ELF-1 (cell line): ENCODE results near the gene STAM.
A peak's percentile ranks its signal among the peaks of the same experiment; 100 is the strongest.
"Not testable (repeated sequence)": the region's sequence is repeated elsewhere in the genome, so short reads cannot be mapped to it uniquely, and the experiment has no call there.

ENCODE experiments used
- DNase-seq: peaks from one replicate; pipeline ENCODE4 v3.0.0-alpha.2; 2016; ENCODE audit warnings: low read depth, low spot score

Gene STAM

GRCh38 chr10:17643755-17644484, at the start of gene STAM:
STAM (plus strand) TSS chr10:17644151; CDS start chr10:17644340, 189 bp downstream.
- DNase-seq: peak; percentile 97

GRCh38 chr10:17597386-17597785, 46.6 kb upstream of the STAM start:
- no peak for DNase-seq

GRCh38 chr10:17599089-17599488, 44.9 kb upstream of the STAM start:
- DNase-seq: no peak

DNA sequence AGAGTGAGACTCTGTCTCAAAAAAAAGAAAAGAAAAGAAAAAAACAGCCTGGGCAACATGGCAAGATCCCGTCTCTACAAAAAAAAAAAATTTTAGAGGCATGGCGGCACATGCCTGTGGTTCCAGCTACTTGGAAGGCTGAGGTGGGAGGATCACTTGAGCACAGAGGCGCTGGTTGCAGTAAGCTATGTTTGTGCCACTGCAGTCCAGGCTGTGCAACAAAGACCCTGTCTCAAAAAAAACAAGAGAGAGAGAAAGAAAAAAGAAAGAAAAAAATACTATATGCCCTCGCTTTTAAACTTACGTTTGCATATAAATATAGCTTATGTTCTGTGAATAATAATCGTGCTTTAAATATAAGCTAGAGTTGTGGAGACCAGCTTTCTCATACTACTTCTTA, 38.0 kb upstream of the STAM start:
- no peak for DNase-seq

DNA sequence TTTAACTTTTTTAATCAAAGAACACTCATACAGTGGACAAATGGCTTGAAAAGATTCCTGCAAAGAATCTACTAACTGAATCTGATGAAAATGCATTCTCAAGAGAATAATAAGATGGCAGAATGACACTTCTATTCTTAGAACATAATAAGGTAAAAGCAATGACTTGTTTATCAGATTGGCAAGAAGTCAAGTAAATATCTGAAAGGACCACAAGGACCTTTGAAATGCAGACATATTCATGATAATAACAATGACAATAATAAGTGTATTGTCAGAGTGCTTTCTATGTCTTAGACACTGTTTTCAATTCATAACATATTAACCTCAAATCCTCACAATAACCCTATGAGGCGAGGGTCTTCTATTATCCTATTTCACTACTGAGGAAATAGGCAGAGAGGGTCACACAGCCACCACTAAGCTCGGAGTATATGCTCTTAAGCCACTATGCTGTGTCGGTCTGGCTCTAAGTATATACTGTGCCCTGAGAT, 37.4 kb upstream of the STAM start:
- no peak for DNase-seq

DNA sequence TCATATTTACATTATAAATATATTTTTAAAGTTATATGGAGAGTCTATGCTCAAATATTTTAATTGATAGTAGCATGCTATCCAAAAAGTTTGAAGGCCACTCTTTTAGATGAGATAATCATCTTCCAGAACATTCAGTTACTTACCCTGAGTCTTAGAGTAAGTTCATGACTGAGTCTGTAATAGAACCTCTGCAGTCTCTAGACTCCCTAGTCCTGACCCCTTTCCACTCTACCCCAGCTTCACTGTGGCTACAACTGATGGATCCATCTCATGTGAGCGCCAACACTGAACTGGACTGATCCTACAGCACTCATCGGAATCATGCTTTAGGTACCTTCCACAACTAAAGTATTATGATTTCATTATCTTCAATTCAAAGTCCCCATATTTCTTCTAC, 36.9 kb upstream of the STAM start:
- no peak for DNase-seq

DNA sequence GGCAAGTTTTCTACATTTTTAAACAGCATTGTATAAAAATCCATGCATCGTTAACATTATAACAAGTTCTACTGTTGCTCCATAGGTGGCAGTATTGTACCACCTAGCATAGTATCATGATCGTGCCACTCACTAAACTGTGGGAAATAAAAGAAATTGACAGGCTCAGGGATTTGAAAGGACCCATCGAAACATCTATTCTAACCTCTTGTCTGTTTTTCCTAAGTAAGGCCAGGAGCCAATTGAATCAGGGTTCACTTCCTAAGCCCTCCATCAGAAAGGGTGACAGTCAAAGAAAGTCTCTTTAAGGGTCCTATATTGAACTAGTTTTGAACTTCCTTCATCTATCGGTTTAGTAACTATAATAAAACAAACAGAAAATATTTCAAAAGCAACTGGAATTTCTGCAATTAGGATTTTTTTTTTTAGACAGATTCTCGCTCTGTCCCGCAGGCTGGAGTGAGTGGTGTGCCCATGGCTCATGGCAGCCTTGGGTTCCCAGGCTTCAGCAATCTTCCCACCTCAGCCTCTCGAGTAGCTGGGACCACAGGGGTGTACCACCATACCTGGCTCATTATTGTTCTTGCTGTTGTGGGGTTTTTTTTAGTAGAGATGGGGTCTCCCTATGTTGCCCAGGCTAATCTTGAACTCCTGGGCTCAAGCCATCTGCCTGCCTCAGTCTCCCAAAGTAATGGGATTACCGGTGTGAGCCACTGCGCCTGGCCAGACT, 36.2 kb upstream of the STAM start:
- peak; percentile 6 for DNase-seq

DNA sequence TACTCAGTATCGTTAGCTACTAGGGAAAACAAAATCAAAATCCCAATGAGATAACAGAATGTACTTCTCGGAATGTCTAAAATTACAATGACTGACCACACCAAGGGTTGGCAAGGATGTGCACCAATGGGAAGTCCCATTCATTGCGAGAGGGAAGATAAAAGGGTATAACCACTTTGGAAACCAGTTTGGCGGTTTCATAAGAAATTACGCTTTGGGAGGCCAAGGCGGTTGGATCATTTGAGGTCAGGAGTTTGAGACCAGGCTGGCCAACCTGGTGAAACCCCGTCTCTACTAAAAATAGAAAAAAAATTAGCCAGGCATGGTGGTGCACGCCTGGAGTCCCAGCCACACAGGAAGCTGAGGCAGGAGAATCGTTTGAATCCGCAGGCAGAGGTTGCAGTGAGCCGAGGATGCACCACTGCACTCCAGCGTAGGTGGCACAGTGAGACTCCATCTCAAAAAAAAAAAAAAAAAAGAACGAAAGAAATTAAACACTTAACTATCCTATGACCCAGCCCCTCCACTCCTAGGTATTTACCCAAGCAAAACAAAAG, 34.4 kb upstream of the STAM start:
- no peak for DNase-seq

DNA sequence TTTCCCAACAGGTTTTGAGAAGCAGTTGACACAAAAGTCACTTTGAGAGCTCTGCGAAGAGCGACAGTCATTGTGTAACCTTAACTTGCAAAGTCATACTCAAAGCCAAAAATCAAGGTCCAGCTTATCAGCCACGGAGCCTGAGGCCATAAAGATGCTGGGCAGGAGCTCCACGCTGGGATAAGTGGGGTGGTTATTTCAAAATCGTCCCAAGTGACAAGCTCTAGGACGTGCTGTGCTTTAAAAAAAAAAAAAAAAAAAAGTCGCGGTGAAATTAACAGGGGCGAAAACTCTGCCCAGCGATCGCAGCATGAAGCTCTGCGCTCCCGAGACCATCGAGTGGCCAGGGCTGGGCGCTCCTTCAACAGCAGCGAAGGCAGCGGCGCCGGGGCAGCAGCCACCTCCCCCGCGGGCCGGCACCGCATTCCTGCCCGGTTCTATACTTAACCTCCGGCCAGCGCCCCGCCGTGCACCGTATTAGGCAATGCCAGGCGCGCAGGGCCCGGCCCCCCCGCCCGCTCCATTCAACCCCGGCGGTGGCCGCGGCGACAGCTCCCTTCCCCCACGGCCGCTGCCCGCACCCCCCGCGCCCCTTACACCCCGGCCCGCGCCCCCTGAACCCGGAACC, 27.4 kb upstream of the STAM start:
- DNase-seq: peak; percentile 84

- DNase-seq: peak; percentile 78
Measured at GRCh38 chr10:17617031-17617911, 26.7 kb upstream of the STAM start, which contains the start of gene HACD1. HACD1 (minus strand) TSS chr10:17617374; CDS start chr10:17617339, 35 bp downstream.

GRCh38 chr10:17622061-17622460, 21.9 kb upstream of the STAM start:
- no peak for DNase-seq

DNA sequence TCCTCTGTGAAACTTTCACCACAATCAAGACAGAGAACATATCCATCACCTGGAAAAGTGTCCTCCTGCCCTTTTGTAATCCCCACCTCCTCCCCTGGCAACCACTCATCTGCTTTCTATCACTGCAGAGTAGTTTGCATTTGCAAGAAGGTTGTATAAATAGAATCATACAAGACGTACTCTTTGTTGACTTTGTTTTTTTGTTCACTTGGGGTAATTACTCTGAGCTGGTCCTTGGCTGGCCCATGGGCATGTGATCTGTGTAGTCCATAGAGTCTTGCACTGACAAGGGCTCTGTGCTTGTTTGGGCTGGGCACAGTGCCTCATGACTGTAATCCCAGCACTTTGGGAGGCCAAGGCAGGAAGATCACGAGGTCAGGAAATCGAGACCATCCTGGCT, 19.0 kb upstream of the STAM start:
- DNase-seq: no peak

DNA sequence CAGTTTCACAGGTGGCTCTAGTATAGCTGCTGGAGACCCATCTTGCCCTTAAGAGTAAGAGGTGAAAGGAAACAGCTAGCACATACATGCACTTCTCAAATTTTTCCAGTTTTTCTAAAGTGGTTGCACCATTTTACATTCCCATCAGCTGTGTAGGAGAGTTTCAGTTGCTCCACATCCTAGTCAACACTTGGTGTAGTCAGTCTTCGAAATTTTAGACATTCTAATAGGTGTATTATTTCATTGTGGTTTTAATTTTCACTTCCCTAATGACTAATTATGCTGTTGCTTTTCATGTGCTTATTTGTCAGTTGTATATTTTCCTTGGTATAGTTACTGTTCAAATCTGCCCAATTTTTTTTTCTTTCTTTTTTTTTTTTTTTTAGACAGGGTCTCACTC, 17.3 kb upstream of the STAM start:
- DNase-seq: no peak

DNA sequence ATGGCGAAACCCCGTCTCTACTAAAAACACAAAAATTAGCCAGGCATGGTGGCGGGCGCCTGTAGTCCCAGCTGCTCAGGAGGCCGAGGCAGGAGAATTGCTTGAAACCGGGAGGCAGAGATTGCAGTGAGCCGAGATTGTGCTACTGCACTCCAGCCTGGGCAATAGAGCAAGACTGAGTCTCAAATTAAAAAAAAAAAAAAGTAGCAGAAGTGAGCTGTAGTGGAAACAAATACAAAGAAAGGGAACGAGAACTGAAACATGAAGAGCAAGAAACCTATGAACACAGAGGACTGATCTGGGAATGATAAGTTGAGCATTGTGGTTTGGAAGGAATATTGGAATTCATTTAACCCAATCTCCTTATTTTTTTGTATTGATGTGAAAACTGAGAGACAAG, 11.4 kb upstream of the STAM start:
- DNase-seq: not testable (repeated sequence)

DNA sequence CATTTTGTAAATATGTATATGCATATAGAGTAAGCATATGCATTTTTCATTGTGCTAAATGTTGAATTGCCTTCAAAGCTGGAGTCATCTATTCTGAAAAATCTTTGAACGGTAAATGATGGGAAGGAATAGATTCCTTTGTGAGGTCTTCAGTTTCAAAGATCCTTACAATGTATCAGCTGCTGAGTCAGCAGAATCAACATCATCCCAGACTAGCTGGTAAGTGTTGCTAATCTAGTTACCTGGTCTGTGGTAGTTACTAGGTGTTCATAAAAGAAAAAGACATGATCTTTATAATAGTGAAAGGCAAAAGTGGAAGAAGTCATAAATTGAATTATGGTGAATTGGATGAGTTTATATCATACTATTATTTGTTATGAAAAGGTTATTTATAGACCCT, 10.6 kb upstream of the STAM start:
- DNase-seq: no peak

GRCh38 chr10:17637869-17638268, 6.1 kb upstream of the STAM start:
- DNase-seq: no peak

GRCh38 chr10:17640331-17640816, 3.6 kb upstream of the STAM start:
- no peak for DNase-seq

DNA sequence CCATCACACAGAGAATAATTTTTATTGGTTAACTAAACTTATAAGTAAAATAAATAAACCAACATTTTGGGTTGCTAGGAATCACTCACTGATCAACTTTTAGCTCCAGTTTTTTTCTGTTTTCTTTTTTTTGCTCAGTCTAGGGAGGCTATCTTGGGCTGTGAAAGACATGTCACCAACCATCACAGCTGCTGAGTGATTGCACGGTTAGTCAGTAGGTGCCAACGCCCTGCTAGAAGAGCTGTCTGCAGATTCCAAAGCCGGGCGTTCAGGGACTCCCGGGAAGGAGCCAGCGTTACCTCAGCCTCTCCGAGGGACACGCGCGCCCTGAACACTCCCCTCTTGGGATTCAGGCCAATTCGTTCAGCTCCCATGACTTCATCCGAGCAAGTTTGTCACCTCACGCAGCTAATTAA, 604 bp upstream of the STAM start:
- no peak for DNase-seq

DNA sequence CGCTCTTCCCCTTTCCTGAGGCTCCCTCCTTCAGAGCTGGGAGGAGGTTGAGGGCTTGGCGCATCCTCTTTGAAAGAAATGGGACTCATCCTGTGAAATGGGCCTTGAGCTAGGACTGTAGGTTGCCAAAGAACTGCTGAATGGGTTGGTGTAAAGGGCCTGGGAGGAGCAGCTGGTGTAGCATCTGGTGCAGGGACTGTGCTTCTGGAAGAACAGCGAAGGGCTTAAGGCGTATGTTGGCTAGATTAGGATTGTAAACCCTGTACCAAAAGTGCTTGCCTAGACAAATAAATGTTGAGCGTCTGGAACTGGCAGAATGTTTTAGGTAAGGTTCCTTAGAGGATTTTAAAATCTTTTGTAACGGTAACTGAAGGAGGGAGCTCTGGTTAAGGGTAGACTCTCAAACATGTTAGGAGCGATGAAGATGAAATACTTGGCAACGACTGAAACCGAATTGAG, 563 bp downstream of the STAM start:
- DNase-seq: no peak

- no peak for DNase-seq
Measured at GRCh38 chr10:17645621-17646345, 1.8 kb downstream of the STAM start.
